GM23338 (cell line): ENCODE measurements around the gene TNS3. TPM values are rescaled to one million over a fixed set of nuclear protein-coding genes. Genes with fewer than 3 reads are reported as not detected.

Source experiments
- ATAC-seq: fragments of 200-7000 bp; cut with Tn5 transposase; 3 replicates; pipeline ENCODE4 v1.9.1; 2020
- DNase-seq: peaks from one replicate; pipeline ENCODE4 v3.0.0-alpha.2; 2015; ENCODE audit warnings: low spot score
- H2AFZ ChIP-seq: fragments of 200-600 bp; sonication (generic); 2 replicates; pipeline ENCODE4 v1.8.0; 2016; ENCODE audit warnings: antibody characterized with exemption, mild to moderate bottlenecking, moderate library complexity
- H3F3A ChIP-seq: fragments of 200-600 bp; sonication (generic); replicated peaks from 2 replicates; pipeline ENCODE4 v1.8.0; 2017; ENCODE audit warnings: antibody characterized with exemption, mixed run types, low read depth
- H3K27ac ChIP-seq: fragments of 200-600 bp; sonication (generic); 2 replicates; pipeline ENCODE4 v1.6.1; 2016; ENCODE audit warnings: low read depth
- H3K27me3 ChIP-seq: fragments of 200-600 bp; sonication (generic); 2 replicates; pipeline ENCODE4 v1.8.0; 2016; ENCODE audit warnings: mild to moderate bottlenecking, mixed run types, moderate library complexity; ENCODE audit not compliant: insufficient read depth
- H3K36me3 ChIP-seq: fragments of 200-600 bp; sonication (generic); 2 replicates; pipeline ENCODE4 v1.8.0; 2016; ENCODE audit warnings: mild to moderate bottlenecking; ENCODE audit not compliant: insufficient read depth
- H3K4me1 ChIP-seq: fragments of 200-600 bp; sonication (generic); 2 replicates; pipeline ENCODE4 v1.8.0; 2016; ENCODE audit warnings: mild to moderate bottlenecking, moderate library complexity; ENCODE audit not compliant: insufficient read depth
- H3K4me2 ChIP-seq: fragments of 200-600 bp; sonication (generic); 2 replicates; pipeline ENCODE4 v1.7.1; 2017; ENCODE audit warnings: mixed run types
- H3K4me3 ChIP-seq: fragments of 200-600 bp; sonication (generic); 2 replicates; pipeline ENCODE4 v1.6.1; 2016; ENCODE audit warnings: mixed run types
- H3K79me2 ChIP-seq: fragments of 200-600 bp; sonication (generic); replicated peaks from 2 replicates; pipeline ENCODE4 v1.8.0; 2017; ENCODE audit warnings: mild to moderate bottlenecking; ENCODE audit not compliant: insufficient read depth
- H3K9me2 ChIP-seq: fragments of 200-600 bp; sonication (generic); 2 replicates; pipeline ENCODE4 v1.8.0; 2017; ENCODE audit not compliant: insufficient read depth
- H4K20me1 ChIP-seq: fragments of 200-600 bp; sonication (generic); replicated peaks from 2 replicates; pipeline ENCODE4 v1.8.0; 2017; ENCODE audit warnings: mild to moderate bottlenecking; ENCODE audit not compliant: insufficient read depth
- H3K27ac Mint-ChIP-seq: 2 replicates; pipeline ENCODE4 v1.8.0; 2020; ENCODE audit warnings: inconsistent platforms, mild to moderate bottlenecking, moderate library complexity, mixed read lengths
- H3K27me3 Mint-ChIP-seq: 3 replicates; pipeline ENCODE4 v1.8.0; 2022; ENCODE audit warnings: low read depth, mild to moderate bottlenecking, moderate library complexity, mixed read lengths, inconsistent platforms; ENCODE audit not compliant: insufficient read depth, poor library complexity
- H3K36me3 Mint-ChIP-seq: 3 replicates; pipeline ENCODE4 v1.8.0; 2021; ENCODE audit warnings: low read depth, mild to moderate bottlenecking, inconsistent platforms, moderate library complexity, mixed read lengths
- H3K4me1 Mint-ChIP-seq: 3 replicates; pipeline ENCODE4 v1.8.0; 2020; ENCODE audit warnings: mild to moderate bottlenecking, inconsistent platforms, mixed read lengths
- H3K4me3 Mint-ChIP-seq: 3 replicates; pipeline ENCODE4 v1.8.0; 2021; ENCODE audit warnings: moderate library complexity, mild to moderate bottlenecking, inconsistent platforms, mixed read lengths
- H3K9me3 Mint-ChIP-seq: 3 replicates; pipeline ENCODE4 v1.8.0; 2020; ENCODE audit warnings: moderate library complexity, mild to moderate bottlenecking, inconsistent platforms, mixed read lengths
- CTCF ChIP-seq, 2 experiments: fragments of 200-600 bp in 1 of 2; sonication (generic) in 1 of 2; conservative IDR thresholded peaks; 2 replicates each; pipeline versions ENCODE4 v1.5.1 to v1.6.1; 2016 to 2017; ENCODE audit warnings: antibody characterized with exemption in 2 of 2, low read depth in 2 of 2, mild to moderate bottlenecking in 2 of 2, moderate library complexity in 1 of 2
- ZNF114 ChIP-seq: fragments of 250-450 bp; sonication (Bioruptor Pico); IDR thresholded peaks from 2 replicates; pipeline ENCODE4 v1.5.0; 2020; ENCODE audit warnings: mild to moderate bottlenecking, moderate library complexity
- polyA plus RNA-seq: library from polyadenylated mRNA; unstranded; fragments of >200 nt; fragmentation: Nextera tagmentation; extraction: Ambion mirVana; gene quantifications from 2 replicates; pipeline ENCODE4 v1.2.1, GENCODE V29; 2016
- total RNA-seq: library from RNA; depleted of rRNA; stranded (reverse); fragments of >200 nt; shearing (Covaris generic); gene quantifications from 2 replicates; pipeline ENCODE4 v1.2.3, GENCODE V29; 2014

The TNS3 gene
- total and polyA plus RNA-seq, 2 experiments from 2014 or later = 6.2 to 28.7 TPM

GRCh38 chr7:47344171-47344955 is 237.5 kb downstream of the TNS3 start:
- H4K20me1 ChIP-seq = no peaks in the 10 kb centered on the region; the same call in 1 of the 2 replicates
- no peaks in the 10 kb centered on the region for H3K9me2 ChIP-seq
- TF ChIP-seq ZNF114 (CRISPR knock-in tag) = no peak
- H3K27me3 ChIP-seq = no peaks in the 10 kb centered on the region
- H2AFZ ChIP-seq = no peak overlapping the region
- no peak overlapping the region for H3K4me3 Mint-ChIP-seq
- H3K27ac ChIP-seq = no peak overlapping the region
- DNase-seq = no peak
- no peaks in the 10 kb centered on the region for H3K4me1 ChIP-seq
- H3K4me2 ChIP-seq = no peak overlapping the region
- H3K27ac Mint-ChIP-seq = peak overlapping the region; percentile 54; the same call in 1 of the 2 replicates
- no peaks in the 10 kb centered on the region for H3K79me2 ChIP-seq
- H3K4me1 Mint-ChIP-seq = peaks cover 5% of the 10 kb centered on the region; the same call in 2 of the 3 replicates
- no peaks in the 10 kb centered on the region for H3K36me3 ChIP-seq
- H3K36me3 Mint-ChIP-seq = no peaks in the 10 kb centered on the region
- no peaks in the 10 kb centered on the region for H3K27me3 Mint-ChIP-seq
- no peak for ATAC-seq
- no peaks in the 10 kb centered on the region for H3F3A ChIP-seq
- no peak overlapping the region for H3K4me3 ChIP-seq
- H3K9me3 Mint-ChIP-seq = no peaks in the 10 kb centered on the region

GRCh38 chr7:47343061-47343455 is 238.9 kb downstream of the TNS3 start:
- Histone ChIP-seq H3F3A (no peaks in the 10 kb centered on the region), H2AFZ (no peak overlapping the region), H3K4me1 (no peaks in the 10 kb centered on the region), H3K4me3 (no peak overlapping the region), H4K20me1 (no peaks in the 10 kb centered on the region; the same call in 1 of the 2 replicates), H3K4me2 (no peak overlapping the region), H3K9me2 (no peaks in the 10 kb centered on the region), H3K27me3 (no peaks in the 10 kb centered on the region), H3K27ac (no peak overlapping the region), H3K79me2 (no peaks in the 10 kb centered on the region), H3K36me3 (no peaks in the 10 kb centered on the region)
- Mint-ChIP-seq H3K4me1 (peaks cover 5% of the 10 kb centered on the region; the same call in 2 of the 3 replicates), H3K4me3 (no peak overlapping the region), H3K36me3 (no peaks in the 10 kb centered on the region), H3K27me3 (no peaks in the 10 kb centered on the region), H3K27ac (no peak overlapping the region), H3K9me3 (no peaks in the 10 kb centered on the region)
- DNase-seq = no peak
- no peak for TF ChIP-seq CTCF (conservative IDR thresholded peaks at IDR 0.05; ENCODE audit: low read depth in 2 of 2)
- ATAC-seq = no peak

GRCh38 chr7:47342296-47343060 is 239.4 kb downstream of the TNS3 start:
- H3K4me1 Mint-ChIP-seq = peaks cover 10% of the 10 kb centered on the region; the same call in 2 of the 3 replicates
- H3K9me2 ChIP-seq = no peaks in the 10 kb centered on the region
- no peak for TF ChIP-seq CTCF (conservative IDR thresholded peaks at IDR 0.05; ENCODE audit: low read depth in 2 of 2)
- H3K4me1 ChIP-seq = no peaks in the 10 kb centered on the region
- H3K27me3 ChIP-seq = no peaks in the 10 kb centered on the region
- no peak overlapping the region for H3K4me2 ChIP-seq
- no peak overlapping the region for H2AFZ ChIP-seq
- H3K36me3 Mint-ChIP-seq = no peaks in the 10 kb centered on the region; the same call in 2 of the 3 replicates
- no peak overlapping the region for H3K4me3 Mint-ChIP-seq
- no peak overlapping the region for H3K27ac ChIP-seq
- H4K20me1 ChIP-seq = no peaks in the 10 kb centered on the region; the same call in 1 of the 2 replicates
- ATAC-seq (no peak), DNase-seq (no peak)
- H3F3A ChIP-seq = no peaks in the 10 kb centered on the region
- no peak overlapping the region for H3K4me3 ChIP-seq
- H3K79me2 ChIP-seq = no peaks in the 10 kb centered on the region
- H3K9me3 Mint-ChIP-seq = no peaks in the 10 kb centered on the region
- H3K36me3 ChIP-seq = no peaks in the 10 kb centered on the region
- H3K27me3 Mint-ChIP-seq = no peaks in the 10 kb centered on the region
- H3K27ac Mint-ChIP-seq = no peak overlapping the region
